ENCODE results near the gene LEMD1.

LEMD1 gene, protein sequence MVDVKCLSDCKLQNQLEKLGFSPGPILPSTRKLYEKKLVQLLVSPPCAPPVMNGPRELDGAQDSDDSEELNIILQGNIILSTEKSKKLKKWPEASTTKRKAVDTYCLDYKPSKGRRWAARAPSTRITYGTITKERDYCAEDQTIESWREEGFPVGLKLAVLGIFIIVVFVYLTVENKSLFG

DNA sequence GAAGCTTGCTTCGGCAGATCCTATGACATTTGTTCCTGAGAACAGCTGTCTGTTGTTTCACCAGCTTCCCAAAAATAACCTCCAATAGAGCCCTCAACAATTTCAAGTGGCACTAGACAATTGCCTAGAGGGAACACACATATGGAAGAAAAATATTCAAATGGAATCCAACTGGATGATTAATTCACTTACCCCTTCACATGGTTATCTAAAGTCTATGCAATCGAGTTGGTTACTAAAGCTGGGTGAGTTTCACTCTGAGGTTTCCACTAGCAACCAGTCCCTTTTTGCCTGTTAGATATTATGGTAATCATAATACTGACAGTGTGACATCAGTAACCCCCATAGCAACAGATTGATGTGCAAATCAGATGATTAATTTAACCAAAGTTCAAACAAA is at the start of gene LEMD1:
TSS of gene LEMD1 (minus strand) at position 259 of the 400 bp plus-strand sequence. CDS start 1,520 bp downstream, outside the sequence.
- H3K4me3 ChIP-seq (ENCODE audit: low read depth, low read length) = no peak within 1 kb of the TSS

DNA sequence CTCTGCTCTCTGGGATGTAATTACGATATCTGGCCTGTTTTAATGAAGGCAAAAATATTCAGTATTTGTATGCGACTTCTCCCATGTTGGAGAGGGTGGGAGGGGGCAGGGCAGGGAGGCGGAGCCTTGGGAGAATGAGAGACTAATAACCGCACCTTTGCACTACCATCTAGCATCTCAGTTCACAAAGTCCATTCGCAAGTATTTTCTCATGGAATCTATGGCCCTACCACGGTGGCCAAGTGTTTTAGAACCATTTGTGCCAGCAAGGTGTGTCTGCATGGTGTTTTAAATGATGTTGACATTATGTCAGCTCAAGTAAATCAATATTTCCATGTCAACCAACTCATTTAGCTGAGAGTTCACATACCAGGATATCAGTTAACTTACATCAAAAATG is 48.3 kb upstream of the LEMD1 start:
- no peak overlapping the region for H3K4me3 ChIP-seq (ENCODE audit: low read depth, low read length)

DNA sequence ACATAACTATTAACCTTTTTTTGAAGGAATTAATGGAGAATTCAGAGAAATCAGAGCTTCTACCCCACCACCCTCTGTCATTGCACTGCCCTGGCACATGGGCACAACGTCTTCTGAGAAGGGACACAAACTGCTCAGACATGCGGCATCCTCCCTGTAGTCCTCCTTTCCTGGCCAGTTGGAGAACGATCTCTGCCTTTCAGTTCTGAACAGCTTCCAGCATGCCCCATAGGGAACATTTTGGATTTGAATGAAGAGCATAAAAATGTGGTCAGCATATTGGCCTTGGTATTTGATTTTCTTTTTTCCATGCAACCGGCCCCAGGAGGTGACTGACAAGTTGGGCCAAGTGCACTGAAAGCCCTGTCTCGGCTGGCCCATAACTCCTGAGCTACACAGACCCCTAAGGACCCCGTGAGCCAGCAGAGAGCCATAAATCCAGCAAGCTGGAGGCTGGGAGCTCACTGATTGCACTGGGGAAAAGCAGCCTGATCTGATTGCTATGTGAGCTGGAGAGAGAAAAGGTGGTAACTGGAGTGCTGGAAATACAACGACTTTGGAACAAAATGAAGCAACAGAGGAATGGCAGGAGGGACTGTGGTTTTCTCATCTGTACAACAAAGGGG is 44.9 kb upstream of the LEMD1 start:
- no peak overlapping the region for H3K4me3 ChIP-seq (ENCODE audit: low read depth, low read length)

DNA sequence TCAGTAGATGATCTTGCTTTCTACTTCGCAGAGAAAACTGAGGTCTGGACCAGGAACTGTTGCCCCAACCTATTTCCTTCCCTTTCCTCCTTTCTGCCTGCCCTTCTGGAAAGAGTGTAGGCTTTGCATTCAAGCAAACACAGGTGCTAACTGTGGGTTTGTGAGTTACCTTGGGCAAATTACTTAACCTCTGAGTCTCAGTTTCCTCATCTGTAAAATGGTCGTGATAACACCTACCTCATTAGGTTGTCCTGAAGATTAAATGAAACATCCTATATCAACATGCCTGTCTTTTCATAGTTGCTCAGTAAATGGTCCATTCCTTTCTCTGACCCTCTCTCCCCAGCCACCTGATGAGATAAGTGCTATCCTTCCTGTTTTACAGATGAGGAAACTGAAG is 43.5 kb upstream of the LEMD1 start:
- H3K4me3 ChIP-seq (ENCODE audit: low read depth, low read length) = no peak overlapping the region

DNA sequence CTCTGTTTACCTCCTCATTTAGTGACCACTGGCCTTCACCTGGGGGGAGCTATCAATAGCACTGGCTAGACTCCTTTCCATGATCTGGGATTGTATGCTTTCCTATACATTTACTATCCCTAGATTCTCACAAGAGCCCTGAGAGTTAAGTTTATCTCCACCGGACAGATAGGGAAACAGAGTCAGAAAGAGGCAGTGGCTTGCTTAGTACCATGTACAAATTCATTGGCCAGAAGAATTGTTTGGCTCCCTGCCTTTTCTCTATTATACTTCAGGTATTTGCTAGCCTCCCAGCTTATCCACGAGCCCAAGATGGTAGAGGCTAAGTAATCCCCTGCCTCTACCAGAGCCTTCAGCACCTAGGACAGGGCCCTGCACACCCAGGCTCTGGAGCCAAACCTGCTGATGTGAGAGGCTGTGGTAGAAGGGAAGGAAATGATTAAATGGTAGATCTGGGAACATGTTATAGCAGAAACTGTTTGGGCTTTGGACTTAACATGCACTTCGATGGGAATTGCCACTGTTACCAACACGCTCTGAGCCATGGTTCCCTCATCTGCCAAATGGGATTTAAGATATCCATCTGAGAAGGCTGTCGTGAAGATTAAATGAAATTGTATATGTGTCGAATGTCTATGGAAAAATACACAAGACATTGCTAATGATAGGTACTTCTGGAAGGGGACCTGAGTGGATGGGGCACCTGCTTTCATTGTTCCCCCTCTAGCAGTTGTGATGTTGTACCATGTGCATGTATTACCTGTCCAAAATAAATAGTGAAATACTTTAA is 37.1 kb upstream of the LEMD1 start:
- no peak overlapping the region for H3K4me3 ChIP-seq (ENCODE audit: low read depth, low read length)

DNA sequence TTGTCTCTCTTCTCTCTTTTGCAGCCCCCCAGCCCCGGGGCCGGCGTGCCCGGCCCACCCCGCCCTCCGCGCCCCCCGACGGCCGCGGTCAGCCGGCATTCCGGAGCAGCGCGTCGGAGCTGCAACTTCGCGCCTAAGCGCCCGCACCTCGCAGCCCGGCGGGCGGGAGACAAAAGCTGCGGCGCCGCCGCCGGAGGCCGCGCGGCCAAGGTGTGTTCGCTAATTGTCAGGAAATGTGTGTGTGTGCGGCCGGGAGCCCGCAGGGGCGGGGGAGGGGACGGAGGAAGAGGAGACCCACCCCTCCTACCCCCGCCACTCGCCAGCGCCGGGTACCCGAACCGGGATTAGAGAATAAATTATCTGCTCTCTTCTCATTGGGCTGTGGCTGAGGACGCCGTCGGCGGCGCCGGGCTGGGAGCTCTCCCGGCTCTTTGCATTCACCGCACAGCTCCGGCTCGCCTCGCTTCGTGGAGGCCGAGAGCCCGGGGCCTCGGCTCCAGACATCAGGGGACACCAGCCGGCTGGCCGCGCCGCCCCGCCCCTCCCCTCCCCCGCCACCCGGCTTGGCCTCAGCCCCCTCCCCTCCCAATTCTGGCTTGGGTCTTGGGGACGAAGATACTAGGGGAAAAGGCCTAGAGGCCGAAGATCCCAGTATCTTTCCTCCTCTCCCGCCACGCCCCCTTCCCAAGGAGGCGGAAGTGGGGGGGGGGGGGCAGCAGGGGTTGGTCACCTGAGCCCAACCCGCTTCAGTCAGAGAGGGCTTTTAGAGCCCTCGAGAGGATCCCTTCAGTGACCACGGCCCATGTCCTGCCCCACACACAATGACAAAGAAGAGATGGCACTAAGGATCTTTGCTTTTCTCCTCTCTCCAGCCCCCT is 35.3 kb upstream of the LEMD1 start:
- H3K4me3 ChIP-seq (ENCODE audit: low read depth, low read length) = peak overlapping the region; percentile 78

DNA sequence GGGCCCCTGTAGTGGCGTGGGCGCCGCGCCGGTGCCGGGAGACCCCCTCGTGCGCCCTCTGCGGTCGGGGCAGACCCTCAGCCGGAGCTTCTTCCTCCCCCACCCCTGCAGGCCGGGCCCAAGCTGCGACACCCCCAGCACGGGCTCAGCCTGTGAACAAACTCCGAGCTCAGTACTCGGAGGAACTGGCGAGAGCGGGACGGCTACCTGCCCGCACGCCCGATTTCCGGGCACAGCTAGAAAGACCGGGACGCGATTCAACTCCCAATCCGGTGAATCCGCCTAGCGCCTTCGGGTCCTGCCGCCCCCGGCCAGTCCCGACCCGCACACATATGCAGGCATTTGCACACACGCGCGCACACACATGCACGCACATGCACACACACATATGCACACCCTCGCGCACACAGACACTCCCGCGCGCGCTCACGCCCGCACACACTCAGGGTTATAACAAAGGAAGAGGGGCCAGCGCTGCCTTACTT is 34.6 kb upstream of the LEMD1 start:
- H3K4me3 ChIP-seq (ENCODE audit: low read depth, low read length) = peak overlapping the region; percentile 78

DNA sequence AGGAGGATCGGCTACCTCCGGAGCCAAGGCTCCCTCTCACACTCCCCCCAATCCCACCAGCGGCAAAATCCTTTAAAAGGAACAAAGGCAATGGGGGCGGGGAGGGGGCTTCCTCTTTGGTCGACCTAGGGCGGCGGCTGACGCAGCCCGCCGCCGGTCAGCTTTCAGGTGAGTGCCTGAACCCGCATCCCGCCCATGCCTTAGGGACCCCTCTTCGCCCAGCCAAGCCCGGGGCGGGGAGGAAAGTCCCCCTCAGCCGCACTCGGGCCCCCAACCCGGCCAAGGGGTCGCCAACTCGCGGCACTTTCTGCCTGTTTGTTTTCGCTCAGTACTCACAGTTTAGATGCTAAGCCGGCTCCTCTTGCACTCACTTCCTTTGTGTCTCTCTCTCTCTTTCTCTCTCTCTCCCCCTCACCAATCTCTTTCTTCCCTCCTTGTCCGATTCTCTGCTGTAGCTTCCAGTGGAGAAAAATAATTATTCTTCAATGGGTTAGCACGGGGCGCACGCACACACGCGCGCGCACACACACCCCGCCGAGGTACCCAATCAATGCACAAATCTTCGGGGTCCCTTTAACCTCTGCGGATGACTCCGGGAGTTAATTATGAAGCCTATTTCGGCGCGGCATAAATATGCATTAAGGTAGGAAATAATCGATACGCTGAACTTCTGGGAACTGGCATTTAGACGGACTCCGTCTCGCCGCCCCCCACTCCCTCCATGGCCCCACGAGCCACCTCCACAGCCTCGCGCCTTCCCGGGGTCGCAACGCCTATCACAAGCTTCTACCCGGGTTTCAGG is 33.9 kb upstream of the LEMD1 start, which contains the start of gene BLACAT1:
TSS of gene BLACAT1 (minus strand) at position 465 of the 802 bp plus-strand sequence.
- peak within 1 kb of the TSS; percentile 78 for H3K4me3 ChIP-seq (ENCODE audit: low read depth, low read length)

DNA sequence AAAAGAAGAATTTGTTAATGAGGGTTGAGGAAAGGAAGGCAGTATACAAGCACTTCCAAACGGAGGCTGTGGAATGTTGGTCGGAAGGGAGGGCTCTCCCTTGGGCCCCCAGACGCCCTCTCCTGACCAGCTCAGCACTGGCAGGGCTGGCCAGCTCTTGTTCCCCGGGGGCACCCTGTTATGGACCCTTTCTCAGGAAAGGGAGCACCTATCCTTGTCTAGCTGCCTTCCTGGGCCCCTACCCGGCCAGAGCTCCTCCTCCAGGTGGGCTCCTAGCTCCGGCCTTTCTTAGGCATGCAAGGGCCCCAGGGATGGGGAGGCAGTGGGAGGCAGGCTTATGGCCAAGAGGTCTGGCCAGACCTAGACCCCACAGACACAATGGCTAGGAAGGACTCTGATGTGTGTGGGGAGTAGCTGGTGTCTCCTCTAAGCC is 33.1 kb upstream of the LEMD1 start:
- peak overlapping the region; percentile 78 for H3K4me3 ChIP-seq (ENCODE audit: low read depth, low read length)

DNA sequence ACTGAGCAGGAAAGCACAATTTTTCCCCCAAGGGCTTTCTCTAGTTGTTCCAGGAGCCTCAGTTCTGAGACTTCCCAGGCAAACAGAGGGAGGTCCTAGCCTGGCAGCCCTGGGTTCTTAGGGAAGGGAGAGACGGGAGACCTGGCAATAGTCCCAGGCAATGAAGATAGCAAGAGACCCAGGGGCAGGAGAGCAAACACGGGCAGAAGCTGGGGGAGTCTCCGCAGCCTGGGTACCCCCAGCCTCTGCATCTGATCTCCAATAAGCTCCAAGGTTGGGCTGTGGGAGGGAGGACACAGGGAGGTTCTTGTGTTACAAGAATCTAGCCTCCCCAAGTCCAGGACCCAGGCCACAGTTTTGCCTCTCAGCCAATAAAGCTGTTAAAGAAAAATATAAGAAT is 31.6 kb upstream of the LEMD1 start:
- no peak overlapping the region for H3K4me3 ChIP-seq (ENCODE audit: low read depth, low read length)

DNA sequence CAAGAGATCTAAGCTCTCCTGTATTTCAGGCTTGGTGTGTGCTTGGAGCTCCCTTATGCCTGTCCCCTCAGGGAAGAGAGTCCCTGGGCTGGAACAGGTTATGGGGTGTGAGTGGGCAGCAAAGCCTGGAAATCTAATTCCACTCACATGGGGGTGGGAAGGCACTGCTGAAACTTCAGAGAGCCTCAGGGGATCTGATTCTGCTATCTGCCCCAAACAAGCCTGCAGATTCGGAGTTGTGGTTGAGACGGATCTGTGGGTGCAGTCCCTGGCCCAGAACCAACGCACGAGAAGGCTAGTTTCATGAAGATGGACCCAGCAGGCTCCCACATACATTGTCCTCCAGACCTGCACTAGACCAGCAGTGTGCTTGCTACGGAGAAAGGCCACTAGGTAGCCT is 31.1 kb upstream of the LEMD1 start:
- no peak overlapping the region for H3K4me3 ChIP-seq (ENCODE audit: low read depth, low read length)

DNA sequence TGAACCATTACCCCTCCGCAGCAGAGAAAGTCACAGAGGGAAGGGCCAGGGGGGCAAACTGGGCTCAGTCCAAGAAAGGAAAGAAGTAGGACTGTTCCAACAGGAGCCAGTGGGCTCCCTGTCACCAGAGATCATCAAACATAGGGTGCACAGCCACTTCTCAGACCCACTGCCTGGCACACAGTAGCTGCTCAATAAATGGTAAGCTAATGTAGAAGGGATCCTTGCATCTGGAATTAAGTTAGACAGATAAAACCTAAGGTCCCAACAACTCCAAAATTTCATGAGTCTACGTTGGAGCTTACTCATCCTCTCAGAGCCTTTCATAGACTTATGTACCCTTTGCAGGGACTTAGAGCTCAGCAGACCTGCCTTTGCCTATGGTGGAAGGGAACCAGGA is 30.5 kb upstream of the LEMD1 start:
- H3K4me3 ChIP-seq (ENCODE audit: low read depth, low read length) = no peak overlapping the region

DNA sequence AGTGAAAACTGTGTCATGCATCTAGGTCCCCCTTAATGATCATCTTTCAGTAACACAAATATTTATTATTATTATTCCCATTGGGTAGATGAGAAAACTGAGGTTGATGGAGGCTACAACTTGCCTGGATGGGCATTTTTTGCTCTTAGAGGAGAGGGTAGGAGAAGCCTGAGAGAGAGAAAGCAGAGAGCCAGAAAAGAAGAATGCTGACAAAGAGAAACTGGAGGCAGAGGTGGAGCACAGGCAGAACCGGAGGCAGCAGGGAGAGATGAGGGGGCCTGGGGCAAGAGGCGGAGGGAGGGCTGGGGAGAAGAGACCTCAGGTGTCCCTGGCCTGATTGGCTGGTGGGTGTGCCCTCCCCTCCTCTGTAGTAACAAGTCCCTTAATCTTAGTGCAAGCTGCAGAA is 29.9 kb upstream of the LEMD1 start:
- H3K4me3 ChIP-seq (ENCODE audit: low read depth, low read length) = no peak overlapping the region

DNA sequence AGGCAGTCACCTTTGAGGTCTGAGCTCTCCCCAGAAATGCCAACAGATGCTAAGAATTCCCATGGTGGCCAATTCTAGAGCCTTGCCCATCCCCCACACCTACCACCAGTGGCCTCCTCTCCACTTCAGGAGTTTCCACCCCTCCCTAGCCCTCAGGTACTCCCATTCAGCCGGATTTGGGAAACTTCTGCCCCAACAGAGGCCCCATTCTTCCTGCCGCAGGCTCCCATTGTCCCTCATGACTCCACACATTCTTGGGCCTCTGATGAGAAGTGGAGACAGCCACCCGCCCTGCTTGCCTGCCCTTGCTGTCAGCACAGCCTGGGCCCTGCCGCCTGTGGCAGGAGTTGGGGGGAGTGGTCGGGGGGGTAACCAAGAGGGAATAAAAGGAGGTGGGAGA is 29.3 kb upstream of the LEMD1 start:
- no peak overlapping the region for H3K4me3 ChIP-seq (ENCODE audit: low read depth, low read length)

DNA sequence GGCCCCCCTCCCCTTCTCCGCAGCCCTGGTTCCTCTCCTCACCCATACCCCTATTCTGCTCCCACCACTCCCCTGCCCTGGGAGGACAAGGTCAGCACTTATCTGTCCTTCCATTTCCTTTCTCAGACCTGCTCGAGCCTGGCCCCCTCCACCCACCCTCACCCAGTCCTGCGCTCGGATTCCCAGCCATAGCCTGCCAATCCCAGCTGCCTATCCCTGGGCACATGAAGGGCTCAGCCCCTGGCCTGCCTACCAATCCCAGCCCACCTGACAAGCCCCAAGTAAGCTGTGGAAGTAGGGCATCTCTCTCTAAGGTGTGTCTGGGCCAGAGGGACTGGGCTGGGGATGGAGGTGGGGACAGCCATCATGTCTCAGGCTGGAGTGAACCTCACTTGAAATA is 28.6 kb upstream of the LEMD1 start:
- no peak overlapping the region for H3K4me3 ChIP-seq (ENCODE audit: low read depth, low read length)

DNA sequence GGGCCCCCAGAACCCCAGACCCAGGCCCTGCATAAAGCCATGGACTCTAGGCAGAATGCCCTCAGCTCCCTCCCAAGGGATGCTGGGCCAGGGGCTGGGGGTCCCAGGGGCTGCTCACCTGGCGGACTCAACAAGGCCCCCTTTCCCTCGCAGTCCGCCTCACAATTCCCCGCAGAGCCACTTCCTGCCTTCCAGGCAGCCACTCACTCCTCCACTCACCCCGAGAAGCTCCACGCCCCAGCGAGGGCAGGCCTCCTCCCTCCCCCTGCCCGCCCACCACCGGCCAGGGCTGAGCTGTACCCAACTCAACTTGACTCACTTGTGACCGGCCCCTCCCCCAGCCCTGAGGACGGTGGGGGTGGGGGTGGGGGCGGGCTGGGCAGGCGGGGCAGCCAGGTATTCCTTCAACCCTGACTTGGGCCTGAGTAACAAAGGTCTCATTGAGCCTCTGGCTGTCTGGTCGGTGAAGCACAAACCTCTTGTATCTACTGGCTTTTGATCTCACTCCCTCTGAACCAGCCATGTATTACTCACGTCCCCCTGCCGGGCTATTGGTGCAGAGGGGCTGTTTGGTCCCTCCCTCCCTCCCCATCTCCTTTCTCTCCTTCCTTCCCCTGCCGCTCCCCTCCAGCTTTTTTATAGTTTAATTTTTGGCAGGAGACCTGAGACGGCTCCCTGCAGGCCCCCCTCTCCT is 28.0 kb upstream of the LEMD1 start:
- H3K4me3 ChIP-seq (ENCODE audit: low read depth, low read length) = peak overlapping the region; percentile 49

DNA sequence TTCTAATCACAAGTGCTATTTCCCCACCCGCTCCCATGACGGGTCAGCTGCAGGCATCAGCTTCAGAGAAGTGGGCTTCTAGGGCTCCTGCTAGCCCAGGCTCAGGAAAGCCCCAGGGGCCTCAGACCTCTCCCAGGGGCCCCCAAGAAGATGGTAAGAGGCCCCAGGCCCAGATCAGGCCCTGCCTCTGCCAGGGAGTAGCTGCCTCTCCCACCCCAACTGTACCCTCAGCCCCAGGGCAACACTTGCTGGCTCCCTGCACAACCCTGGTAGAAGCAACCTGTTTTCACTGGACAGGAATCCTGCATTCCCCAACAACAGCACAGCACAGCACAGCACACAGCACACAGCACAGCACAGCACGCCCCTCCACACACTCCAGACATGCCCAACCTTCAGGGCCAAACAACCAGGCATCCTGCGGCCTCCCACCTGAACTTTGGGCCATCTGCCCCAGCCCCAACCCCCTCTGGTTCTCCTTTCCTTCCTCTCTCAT is 27.4 kb upstream of the LEMD1 start:
- H3K4me3 ChIP-seq (ENCODE audit: low read depth, low read length) = peak overlapping the region; percentile 49

DNA sequence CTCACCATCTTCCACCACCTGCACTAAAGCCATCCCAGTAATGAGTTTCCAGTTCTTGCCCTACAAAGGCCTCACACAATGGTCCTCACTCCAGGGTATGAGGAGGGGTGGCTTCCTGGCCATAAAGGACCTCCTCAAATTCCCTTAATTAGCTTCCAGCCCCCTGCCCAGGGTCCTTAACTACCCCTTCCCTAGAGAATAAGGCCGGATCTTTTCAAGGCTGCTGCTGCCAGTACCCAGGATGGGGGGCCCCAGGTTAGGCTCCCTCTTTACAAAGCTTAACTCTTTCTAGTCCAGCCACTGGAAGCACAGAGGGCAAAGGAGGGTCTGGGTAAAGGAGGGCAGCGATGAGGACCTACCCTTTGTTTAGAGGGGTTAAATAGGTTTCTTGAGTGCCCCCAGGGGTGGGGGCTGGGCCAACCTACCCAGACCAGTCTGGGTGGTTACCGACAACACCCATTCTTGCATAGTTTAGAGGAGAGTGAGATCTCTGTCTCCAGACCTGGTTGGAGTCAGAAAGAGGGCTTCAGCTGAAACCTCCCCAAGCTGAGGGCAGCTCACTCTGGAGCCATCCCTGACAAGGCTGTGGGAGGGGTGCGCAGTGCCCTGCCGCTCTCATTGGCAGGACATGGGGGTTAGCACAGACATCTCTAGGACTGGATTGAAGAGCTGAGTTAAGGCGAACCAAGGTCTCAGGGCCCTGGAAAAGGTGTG is 26.8 kb upstream of the LEMD1 start:
- H3K4me3 ChIP-seq (ENCODE audit: low read depth, low read length) = peak overlapping the region; percentile 49
